Renal pelvis (tissue), 4 donors: ENCODE data around the gene SYNPR. TPM values are rescaled to one million over a fixed set of nuclear protein-coding genes. Genes with fewer than 3 reads are reported as not detected.

ENCODE experiments used
- DNase-seq: peaks from one replicate; pipeline ENCODE4 v3.0.0-alpha.2; 2013
- polyA plus RNA-seq, 3 donors: library from polyadenylated mRNA; unstranded; fragments of 120-200 nt; gene quantifications; one replicate each; pipeline ENCODE4 v1.2.1, GENCODE V29; 2013; ENCODE audit not compliant: insufficient read length in 3 of 3

Gene SYNPR
- polyA plus RNA-seq, 3 donors: 0.09 TPM; not detected in 2

DNA sequence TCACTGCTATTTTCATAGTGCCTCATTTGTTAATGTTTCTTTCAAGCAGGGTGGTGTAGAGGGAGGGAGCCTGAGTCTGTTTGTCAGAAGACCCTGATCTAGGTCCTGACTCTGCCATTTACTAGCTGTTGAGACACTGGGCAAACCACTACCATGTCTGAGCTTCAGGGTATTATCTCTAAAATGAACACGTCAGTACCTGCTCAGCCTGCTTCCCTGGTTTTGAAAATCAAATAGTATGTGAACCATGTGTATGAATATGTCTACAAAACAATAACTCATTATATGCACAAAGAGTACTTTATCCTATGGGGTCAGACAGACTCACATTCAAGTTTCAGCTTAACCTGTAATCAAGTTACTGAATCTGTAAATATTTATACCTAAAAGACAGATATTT is 25.1 kb downstream of the SYNPR start:
- DNase-seq: no peak

DNA sequence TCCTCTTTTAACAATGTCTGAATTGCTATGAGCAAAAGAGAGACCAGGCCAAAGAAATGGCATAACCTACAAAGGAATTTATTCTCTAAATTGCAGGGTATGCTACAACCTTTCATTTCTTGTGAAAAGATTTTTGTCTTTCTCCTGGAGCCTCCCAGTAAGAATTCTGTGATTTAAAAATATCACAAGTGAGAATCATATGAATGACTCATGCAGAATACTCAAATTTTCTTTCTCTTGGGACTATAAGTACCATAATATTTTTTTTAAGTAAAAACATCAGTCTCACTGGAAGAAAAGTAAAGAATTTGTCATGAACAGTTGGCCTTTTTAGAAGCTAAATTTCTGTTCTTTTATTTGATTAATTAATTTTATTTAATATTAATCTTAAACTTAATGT is 26.3 kb downstream of the SYNPR start:
- DNase-seq: no peak

DNA sequence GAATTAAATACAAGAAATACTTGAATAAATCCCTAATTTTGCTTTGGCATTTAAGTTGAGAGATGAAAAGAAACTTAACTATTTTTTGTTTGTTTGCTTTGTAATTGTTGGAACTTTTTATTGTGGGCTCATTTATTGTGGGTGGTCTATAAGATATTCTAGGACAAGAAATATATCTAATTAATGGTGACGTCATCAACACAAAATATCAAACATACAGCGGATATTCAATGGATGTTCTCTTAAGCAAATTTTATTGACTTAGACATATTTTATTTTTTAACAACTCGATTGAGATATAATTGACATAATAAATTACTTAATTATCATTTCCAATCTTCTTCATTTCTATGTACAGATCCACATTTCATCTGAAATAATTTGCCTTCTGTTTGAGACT is 30.0 kb downstream of the SYNPR start:
- no peak for DNase-seq

DNA sequence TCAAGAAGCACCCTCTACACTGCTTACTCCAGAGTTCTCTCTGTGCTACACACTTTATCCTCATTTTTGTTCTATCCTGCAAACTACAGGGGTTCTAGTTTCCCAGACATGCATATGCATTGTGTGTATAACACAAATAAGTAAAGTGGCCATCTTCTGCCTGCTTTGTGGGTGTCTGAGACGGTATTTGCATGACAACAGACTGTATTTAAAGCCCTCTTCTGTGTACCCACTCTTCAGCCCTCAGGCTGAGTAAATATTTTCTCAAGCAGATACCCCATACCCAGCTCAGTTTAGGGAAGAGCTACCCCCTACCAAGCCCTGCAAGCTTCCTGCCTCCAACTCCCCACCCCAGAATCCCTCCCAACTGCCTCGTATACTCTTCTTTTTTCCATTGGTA is 31.7 kb downstream of the SYNPR start:
- no peak for DNase-seq

DNA sequence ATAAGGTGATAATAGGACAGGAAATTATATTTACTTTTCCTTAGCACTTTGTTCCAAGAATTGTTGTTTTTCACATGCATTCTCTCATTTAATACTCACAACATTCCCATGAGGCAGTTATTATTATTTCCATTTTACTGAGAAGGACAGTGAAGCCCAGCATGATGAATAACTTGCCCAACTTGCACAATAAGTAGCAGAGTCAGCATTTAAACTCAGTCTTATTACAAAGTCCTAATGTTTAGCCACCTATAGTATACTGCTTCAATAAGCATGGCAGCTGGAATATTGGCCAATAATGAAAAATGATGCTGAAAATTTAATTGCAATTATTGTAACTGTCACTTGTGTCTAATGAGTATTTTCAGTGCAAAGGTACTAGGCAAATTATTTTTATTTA is 45.7 kb downstream of the SYNPR start:
- no peak for DNase-seq

DNA sequence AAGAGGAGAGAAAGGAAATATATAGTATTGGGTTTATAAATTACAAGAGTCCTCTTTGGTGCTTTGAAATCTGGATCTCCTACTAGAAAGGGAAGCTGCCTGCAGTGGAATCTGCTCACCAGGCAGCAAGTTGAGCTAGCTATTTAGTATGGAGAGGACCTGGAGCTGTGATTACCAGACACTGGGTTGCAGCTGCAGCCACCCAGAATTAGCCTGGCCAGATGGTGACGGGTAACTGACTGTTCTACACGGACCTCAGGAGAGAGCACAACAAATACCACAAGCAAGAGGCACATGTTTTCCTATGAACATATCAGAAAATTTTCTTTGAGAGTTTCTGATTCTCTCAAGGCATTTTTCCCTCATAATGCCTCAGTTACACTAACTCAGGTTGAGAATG is 46.5 kb downstream of the SYNPR start:
- DNase-seq: no peak

DNA sequence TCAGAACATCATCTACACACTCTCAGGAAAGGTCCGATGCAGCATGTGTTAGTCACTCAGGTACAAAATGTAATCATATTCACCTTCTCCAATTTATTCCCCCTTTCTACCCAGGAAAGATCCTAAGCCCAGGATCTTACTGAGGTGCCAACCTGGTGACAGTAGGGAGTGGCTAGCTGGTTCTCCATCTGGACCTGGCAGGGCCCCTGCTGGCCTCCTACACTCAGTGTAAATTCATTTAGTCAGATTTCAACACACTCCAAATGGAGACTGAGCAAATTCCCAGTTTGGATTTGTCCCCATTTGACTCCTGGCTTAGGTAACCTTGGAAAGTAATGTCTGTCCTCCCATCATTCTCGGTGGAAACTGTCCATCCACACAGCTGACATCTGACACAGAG is 47.3 kb downstream of the SYNPR start:
- no peak for DNase-seq

DNA sequence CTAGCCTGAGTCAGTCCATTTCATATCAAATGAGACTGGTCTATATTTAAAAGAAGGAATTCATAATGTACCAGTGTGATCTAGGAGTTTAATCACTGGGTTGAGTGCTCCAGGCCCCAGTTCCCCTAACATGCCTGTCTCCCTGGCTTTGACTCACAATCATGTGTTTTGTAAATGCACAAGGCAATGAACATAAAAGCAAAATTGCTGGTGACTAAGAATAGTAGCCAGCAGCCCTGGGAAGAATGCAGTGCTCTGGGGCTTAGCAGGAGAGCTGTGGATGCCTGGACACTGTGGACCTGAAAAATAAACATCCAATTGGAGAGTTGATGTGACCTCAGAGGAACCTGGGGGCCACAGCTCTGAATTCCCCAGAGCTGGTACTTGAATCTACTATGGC is 50.3 kb downstream of the SYNPR start:
- DNase-seq: no peak

DNA sequence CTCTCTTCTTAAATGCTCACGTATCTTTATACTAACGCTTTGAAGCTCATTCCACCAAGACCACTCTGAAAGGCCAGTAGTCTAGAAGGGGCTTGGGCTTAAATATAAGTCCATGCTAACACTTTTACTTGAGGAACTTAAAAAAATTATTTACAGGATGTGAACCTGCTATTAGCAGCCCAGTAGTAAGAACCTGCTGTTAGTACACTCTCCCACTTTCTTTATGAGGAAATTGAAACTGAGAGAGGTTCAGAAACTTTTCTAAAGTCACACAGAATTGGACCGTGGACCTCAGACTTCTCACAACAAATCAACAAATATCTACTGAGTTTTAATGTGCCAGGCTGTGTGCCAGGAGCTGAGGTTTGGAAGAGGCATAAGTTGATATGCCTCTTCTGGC is 53.4 kb downstream of the SYNPR start:
- DNase-seq: no peak

DNA sequence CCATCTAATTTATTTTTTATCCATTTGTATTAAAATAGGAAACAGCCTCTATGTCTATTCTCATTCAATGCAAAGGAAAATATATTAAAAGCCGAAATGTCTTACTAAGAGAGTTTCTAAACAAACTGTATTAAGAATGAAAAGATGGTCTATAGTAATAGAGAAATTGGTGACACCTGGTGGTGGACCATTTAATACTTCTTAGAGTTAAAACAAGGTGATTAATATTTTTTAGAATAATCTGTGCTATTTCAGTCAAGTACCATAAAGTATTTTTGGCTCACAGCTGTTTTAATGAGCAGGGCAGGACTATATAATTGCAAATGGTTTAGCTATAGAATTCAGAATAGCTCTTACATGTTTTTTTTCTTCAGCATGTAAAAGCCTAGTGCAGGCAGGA is 55.7 kb downstream of the SYNPR start:
- no peak for DNase-seq

DNA sequence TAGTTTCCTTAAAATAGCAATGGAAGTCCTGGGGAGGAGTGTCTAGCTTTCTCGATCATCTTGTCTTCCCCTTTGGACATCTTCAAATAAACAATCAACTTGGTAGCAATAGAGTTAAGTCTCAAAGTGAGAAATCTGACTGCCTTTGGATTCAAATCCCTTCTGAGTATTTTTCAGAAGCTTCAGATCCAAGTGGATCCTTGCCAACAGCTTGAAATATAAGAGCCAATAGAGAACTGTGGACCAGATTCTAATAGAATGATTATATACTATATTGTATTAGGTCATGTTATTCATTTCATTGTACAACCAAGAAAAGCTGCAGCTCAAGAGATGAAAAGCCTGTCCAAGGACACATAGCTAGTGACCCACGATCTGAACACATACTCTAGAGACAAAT is 60.2 kb downstream of the SYNPR start:
- no peak for DNase-seq

DNA sequence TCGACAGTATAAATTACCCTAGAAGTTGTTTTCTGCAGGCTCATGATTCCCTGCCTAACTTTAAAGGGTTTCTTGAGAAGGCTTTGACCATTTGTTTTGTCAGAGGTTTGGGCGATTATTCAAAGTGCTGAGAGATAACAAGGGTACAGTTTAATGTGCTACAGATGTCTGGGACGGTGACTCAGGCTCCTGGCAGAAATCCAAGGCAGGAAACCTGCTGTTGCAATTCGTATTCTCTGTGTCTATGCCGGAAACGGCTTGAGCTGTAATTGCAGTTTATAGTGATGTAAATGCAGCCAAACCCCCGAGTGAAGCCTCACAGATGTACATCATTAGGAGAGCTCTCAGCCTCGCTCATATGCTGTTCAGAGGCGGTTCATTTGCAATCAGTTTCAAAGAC is 65.6 kb downstream of the SYNPR start:
- peak; percentile 65 for DNase-seq

DNA sequence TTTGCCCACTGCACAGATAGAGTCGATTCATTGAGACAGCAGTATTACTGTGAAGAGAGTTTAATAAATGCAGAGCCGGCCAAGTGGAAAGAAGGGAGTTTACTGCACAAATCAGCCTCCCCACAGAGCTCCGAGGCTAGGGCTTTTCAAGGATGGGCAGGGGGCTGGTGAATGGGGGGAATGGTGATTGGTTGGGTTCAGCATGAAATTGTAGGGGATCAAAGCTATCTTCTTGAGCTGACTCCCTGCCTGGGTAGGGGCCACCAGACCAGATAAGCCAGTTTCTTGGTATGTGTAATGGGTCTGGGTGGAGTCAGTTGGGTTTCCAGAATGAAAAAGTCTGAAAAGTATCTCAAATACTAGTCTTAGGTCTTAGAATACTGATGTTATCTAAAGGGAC is 66.6 kb downstream of the SYNPR start:
- no peak for DNase-seq

DNA sequence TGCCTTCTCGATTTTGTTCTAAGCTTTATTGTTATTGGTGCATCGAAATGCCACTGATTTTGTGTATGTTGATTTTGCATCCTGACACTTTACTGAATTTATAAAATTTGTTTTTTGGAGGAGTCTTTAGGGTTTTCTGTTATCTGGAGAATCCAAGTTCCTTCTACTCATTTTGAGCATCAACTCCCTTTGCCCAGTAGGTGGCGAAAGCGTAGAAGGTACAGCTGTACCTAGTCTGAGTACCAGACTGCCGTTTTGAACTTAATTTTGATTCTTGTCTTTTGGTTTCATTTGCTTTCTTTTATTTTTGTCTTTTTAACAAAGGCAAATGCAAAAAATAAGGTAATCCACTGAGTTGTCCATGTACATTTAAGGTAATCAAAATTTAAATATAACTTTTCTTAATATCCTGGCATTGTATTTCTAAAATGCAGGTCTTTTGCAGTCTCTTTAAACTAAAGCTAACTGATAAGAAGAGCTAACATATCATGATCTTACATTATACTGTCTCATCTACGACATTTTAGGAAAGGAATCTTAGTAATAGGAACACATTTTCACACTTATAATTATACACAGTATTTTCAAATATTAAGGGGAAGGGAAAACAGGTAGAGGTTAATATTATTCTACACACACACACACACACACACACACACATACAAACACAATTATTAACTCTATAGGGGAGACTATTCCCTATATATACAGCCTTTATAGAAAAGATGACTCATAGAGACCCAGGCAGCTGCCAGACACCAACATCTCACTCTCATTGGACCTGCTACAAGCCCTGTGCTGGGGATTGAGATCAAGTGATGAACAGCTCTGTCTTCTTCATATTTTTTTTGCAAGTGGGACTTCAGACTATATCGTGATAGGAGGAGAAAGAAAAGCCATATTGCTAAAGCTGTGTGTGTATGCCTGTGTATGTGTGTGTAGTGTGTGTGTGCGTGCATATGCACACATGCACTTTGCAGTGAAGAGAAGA is 71.8 kb downstream of the SYNPR start:
- DNase-seq: peak; percentile 39

DNA sequence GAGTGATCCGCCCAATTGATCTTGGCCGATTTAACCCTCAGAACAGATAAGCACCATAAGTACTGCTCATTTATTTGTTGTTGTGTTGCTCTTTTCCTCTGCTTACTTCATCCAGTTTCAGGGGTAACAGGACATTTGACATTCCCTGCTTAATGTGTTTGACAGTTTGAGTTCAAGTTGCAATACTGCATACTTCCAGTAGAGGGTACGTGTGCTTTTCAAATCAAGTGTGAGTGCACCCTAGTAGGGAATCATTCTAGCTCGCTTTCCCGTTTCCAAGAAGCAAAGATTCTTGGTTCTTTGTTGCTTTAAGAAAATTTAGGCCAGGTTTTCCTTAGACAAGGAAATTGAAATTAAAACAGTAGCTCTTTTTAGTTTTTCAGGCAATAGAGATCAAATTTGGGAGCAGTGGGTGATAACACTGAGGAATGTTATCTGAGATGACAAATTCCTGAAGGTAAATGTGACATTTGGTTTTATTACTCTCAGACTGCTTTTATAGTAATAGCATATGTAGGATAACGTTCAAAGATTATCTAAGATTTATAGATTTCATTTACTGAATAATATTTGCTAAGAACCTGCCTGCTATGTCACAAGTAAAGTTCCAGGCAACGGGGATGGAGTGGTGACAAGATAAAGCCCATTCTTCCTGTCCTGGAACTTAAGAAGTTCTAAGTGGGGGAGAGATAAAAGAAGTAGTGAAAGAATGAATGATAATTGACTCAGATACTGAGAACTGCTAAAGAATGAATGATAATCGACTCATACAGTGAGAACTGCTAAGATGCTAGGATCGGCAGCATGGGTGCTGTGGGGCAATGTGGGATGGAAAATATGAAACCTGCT is 73.3 kb downstream of the SYNPR start:
- peak; percentile 51 for DNase-seq

DNA sequence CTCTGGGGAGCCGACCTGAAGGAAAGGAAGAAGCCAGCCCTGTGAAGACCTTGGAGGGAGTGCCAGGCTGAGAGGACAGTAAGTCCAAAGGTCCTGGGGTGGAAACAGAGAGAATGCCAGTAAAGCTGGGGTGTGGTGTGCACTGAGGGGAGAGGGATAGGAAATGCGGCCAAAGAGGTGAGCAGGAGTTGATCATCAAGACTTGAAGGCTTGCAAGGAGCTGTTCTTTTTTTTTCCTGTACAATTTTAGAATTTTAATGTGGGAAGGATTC is 73.8 kb downstream of the SYNPR start:
- no peak for DNase-seq

DNA sequence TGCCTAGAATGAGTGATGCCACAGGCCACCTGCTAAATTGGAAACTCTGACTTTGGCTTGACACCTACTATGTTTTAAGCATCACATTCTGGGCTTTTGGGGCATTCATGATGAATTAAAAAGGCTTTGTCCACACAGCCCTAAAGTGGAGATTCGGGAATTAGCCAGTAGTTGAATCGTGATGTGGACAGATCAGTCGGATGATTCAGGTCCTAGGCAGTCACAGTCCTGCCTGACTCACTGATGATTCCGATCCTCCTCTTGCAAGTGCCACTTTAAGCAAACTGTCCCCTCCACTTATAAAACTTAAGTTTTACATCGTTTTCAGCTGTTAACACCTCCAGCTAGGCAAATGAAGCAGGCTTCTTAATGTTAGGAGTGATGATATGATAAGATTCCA is 75.3 kb downstream of the SYNPR start:
- no peak for DNase-seq

DNA sequence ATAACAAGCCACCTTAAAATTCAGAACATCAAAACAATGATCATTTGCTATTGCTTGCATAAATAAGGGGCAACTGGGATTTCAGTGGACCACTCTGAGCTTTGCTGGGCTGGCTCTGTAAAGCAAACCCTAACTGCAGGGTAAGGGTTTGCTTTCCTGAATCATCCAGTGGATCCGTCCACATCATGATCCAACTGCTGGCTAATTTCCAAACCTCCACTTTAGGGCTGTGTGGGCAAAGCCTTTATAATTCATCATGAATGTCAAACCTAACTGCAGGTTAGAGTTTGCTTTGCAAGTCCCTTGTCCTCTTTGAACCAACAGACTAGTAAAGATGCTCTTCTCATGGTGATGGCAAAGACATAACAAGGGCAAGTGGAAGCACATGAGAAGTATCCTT is 76.1 kb downstream of the SYNPR start:
- no peak for DNase-seq

DNA sequence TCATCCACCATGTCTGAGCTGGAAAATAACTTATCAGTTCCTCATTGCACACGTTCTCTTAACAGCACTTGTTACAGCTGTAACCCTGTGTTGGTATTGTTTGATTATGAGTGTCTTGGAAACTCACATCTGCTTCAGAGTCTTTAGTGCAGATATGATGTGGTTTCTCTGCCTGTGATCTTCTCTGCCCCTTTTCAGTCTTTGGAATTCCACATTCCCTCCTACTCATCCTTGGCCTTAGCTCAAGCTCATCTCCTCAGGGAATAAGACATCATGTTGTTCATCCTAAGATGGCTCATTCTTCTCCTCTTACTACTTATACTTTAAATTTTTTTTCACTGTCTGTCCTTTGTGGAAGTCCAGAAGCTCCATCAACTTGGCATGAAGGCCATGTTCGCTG is 77.7 kb downstream of the SYNPR start:
- DNase-seq: no peak

DNA sequence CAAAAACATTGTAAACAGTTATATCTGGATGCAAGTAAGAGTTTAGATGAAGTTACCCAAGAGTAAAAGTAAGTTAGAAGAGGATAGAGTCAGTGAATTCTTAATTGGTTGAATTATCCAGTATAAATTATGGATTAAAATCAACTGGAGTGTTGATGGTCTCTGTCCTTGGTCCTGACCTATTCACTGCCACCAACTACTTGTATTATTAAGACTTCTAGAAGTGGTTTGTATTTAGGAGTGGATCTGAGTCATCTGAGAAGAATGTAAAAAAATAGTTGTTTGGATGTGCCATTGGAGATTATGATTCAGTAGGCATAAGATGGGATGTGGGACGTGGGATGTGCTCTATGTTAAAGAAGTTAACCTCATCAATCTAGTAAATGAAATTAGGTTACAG is 86.4 kb downstream of the SYNPR start:
- peak; percentile 35 for DNase-seq

DNA sequence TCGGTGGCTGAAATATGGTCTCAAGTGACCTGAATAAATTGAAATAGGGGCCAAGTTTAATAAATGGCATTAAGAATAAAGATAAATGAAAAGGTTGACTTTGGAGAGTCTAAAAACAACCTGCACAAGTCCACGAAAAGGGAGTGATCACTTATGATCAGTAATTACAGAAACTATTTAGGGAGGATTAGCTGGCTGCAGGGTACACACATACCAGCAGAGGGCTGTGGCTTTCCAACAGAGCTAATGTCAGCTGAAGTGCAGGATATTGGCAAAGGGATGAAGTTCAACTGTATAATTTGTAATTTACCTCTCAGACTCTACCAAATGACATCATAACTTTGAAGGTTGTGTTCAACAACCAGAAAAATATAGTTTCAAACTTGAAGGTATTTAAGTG is 86.8 kb downstream of the SYNPR start:
- no peak for DNase-seq

DNA sequence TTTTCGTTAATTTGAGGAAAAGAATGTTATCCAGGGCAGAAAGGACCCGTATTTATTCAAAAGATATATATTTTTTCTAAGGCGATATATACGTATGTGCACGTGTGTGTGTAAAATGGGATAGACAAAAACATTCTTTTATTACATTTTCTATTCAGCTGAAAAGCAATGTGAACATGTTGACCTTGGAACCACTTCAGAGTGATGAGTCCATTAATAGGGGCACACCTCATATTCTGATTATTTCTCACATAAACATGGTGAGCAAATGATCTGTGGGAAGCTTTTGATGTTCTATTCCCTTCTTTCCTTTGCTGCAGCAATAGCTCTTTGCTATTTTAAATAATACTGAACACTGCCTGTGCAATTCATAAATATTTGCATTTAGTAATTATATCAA is 87.6 kb downstream of the SYNPR start:
- DNase-seq: no peak

DNA sequence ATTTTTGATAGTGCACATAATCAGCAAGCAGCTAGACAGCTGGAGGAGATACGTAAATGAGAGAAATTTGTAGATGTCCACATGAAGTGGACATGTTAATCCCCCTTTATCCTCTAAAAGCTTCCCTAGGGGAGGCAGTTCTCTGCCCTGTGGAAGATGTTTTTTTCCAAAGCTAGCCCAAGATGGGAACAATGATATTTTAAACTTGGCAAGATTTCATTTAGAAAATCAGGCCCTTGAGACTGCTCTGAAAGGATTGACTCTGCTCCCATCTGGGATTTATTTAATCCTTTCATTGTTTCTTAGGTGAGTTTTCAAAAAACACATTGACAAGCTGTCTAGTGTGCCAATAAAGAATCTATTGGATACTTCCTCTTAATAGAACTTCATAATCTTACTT is 92.0 kb downstream of the SYNPR start:
- DNase-seq: no peak
